Gastroesophageal sphincter (tissue), 4 donors: ENCODE results near the gene ZNF287. TPM values are rescaled to one million over a fixed set of nuclear protein-coding genes. Genes with fewer than 3 reads are reported as not detected.

Experiments used
- ATAC-seq: fragments of 150-250 bp; one replicate; pipeline ENCODE4 v1.9.1; 2016; ENCODE audit warnings: mild to moderate bottlenecking, moderate library complexity
- H3K27ac ChIP-seq, 4 donors: fragments of 200-600 bp; sonication (generic) in 3 of 4; 1 replicate in 3 of 4; 2 replicates in 1 of 4; pipeline ENCODE4 v1.5.1; 2016 to 2019
- H3K27me3 ChIP-seq: fragments of 200-600 bp; sonication (generic); one replicate; pipeline ENCODE4 v1.5.1; 2019
- H3K36me3 ChIP-seq, 2 donors: fragments of 200-600 bp; sonication (generic); one replicate each; pipeline ENCODE4 v1.5.1; 2019; ENCODE audit warnings: control low read depth in 1 of 2
- H3K4me1 ChIP-seq, 3 donors: fragments of 200-600 bp; sonication (generic); 1 replicate in 2 of 3; 2 replicates in 1 of 3; pipeline ENCODE4 v1.5.1; 2016 to 2019; ENCODE audit warnings: control low read depth in 2 of 3
- H3K4me3 ChIP-seq, 2 donors: fragments of 200-600 bp; sonication (generic); one replicate each; pipeline ENCODE4 v1.5.1; 2019; ENCODE audit warnings: mild to moderate bottlenecking in 1 of 2, moderate library complexity in 1 of 2
- H3K9me3 ChIP-seq, 3 donors: fragments of 200-600 bp; sonication (generic); one replicate each; pipeline ENCODE4 v1.5.1; 2017 to 2019; ENCODE audit warnings: control low read depth in 2 of 3
- EP300 ChIP-seq: sonication (generic); formaldehyde crosslinking; IDR thresholded peaks from one replicate; pipeline ENCODE4 v1.6.1; 2017; ENCODE audit warnings: antibody characterized with exemption, mild to moderate bottlenecking
- POLR2A ChIP-seq, 2 donors: fragments of 450-650 bp; IDR thresholded peaks; one replicate each; pipeline ENCODE4 v1.6.1; 2017; ENCODE audit warnings: antibody characterized with exemption in 2 of 2, mild to moderate bottlenecking in 2 of 2, moderate library complexity in 1 of 2
- POLR2AphosphoS5 ChIP-seq: sonication (generic); formaldehyde crosslinking; IDR thresholded peaks from one replicate; pipeline ENCODE4 v1.6.1; 2017; ENCODE audit warnings: antibody characterized with exemption
- WGBS, 2 donors: methylation state at CpG; one replicate each; pipeline ENCODE4 v1.1.5; 2018; ENCODE audit warnings: low coverage in 1 of 2; 5-methylcytosine and 5-hydroxymethylcytosine counted together
- total RNA-seq, 4 donors: library from RNA; depleted of rRNA; stranded (reverse); fragments of >200 nt; gene quantifications; one replicate each; pipeline ENCODE4 v1.1.0, GENCODE V29; 2016
- TF ChIP-seq, protein P1 (sequence below), 4 experiments: fragments of 200-600 bp in 2 of 4; fragments of 450-650 bp in 2 of 4; sonication (generic) in 1 of 4; IDR thresholded peaks; one replicate each; pipeline ENCODE4 v1.5.1; 2017 to 2019; ENCODE audit warnings: antibody characterized with exemption in 4 of 4, mild to moderate bottlenecking in 2 of 4, moderate library complexity in 2 of 4

The ZNF287 gene
- total RNA-seq, 4 donors from 2014 or later = 6.7 to 11.9 (median 9.3) TPM

DNA sequence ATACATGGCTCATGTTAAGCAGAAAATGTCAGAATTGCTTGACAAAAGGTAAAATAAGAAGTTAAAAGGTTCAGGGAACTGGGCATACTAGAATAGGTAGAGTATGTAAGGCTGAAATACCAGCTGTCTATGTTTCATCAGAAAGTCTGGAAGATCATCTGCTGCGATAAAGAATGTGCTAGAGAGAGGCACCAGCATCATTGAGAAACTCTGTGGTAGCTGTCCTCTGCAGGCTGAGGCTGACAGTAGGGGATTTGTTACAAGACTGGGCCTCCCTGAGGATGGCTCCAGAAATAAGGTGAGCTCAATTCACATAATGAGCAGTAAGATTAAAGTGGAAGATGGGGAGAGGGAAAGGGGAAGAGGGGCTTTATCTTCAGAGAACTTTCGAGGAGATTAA, 4.5 kb upstream of the ZNF287 start:
- H3K4me3 ChIP-seq = no peak overlapping the region
- TF ChIP-seq, protein P1, sequence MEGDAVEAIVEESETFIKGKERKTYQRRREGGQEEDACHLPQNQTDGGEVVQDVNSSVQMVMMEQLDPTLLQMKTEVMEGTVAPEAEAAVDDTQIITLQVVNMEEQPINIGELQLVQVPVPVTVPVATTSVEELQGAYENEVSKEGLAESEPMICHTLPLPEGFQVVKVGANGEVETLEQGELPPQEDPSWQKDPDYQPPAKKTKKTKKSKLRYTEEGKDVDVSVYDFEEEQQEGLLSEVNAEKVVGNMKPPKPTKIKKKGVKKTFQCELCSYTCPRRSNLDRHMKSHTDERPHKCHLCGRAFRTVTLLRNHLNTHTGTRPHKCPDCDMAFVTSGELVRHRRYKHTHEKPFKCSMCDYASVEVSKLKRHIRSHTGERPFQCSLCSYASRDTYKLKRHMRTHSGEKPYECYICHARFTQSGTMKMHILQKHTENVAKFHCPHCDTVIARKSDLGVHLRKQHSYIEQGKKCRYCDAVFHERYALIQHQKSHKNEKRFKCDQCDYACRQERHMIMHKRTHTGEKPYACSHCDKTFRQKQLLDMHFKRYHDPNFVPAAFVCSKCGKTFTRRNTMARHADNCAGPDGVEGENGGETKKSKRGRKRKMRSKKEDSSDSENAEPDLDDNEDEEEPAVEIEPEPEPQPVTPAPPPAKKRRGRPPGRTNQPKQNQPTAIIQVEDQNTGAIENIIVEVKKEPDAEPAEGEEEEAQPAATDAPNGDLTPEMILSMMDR (IDR thresholded peaks at IDR 0.05) = no peak
- TF ChIP-seq POLR2A (IDR thresholded peaks at IDR 0.05) (no peak), EP300 (no peak), POLR2AphosphoS5 (no peak)
- H3K27ac ChIP-seq = no peak overlapping the region
- peaks cover 13% of the 10 kb centered on the region for H3K27me3 ChIP-seq
- no peaks in the 10 kb centered on the region for H3K9me3 ChIP-seq
- H3K4me1 ChIP-seq = peaks cover 0 to 10% (median 1%) of the 10 kb centered on the region in 3 donors
- WGBS, 2 donors = 74 to 82% methylated on average over 2 of the region's 2 CpGs
- ATAC-seq = no peak
- no peaks in the 10 kb centered on the region for H3K36me3 ChIP-seq

DNA sequence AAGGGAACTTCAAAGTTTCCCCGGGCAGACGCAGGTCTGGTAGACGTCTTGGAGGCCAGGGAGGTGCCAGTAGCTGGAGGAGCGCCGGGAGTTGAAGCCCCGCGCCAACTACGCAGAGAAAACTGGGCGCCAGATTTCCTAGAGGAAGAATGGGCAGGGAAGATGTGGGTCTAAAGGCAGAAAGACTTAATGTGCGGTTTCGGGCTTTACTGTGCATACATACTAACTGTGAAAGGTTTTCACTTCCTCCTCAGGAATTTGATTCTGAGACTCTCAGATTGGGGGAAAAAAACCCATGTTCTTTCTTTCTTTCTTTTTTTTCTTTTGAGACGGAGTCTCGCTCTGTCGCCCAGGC, 331 bp upstream of the ZNF287 start:
- no peaks in the 10 kb centered on the region for H3K27me3 ChIP-seq
- H3K4me1 ChIP-seq = peaks cover 0 to 19% (median 5%) of the 10 kb centered on the region in 3 donors
- ATAC-seq = no peak
- no peaks in the 10 kb centered on the region for H3K9me3 ChIP-seq
- TF ChIP-seq EP300 (no peak), POLR2A (IDR thresholded peaks at IDR 0.05) (no peak), POLR2AphosphoS5 (no peak)
- TF ChIP-seq, protein P1 (IDR thresholded peaks at IDR 0.05) = no peak
- WGBS, 2 donors = 43 to 47% methylated on average over 6 of the region's 14 CpGs
- H3K36me3 ChIP-seq = peaks cover 0 to 19% of the 10 kb centered on the region in 2 donors
- H3K27ac ChIP-seq = peak overlapping the region in 3 of 4 donors; percentile 80 to 88 (median 87)
- peak overlapping the region; percentile 48 to 85 for H3K4me3 ChIP-seq

DNA sequence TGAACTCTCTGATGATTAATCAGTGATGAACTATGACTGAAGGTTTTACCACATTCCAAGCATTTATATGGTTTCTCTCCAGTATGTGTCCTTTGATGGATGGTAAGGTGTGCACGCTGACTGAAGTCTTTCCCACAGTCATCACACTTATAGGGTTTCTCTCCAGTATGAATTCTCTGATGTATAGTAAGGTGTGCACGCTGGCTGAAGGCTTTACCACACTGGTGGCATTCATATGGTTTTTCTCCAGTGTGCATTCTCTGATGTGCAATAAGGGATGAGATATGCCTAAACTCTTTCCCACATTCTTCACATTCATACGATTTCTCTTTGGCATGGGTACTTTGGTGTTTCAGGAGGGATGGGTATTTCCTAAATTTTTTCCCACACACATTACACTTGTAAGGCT, 16.4 kb downstream of the ZNF287 start:
- TF ChIP-seq POLR2AphosphoS5 (no peak), POLR2A (IDR thresholded peaks at IDR 0.05) (no peak), EP300 (no peak)
- TF ChIP-seq, protein P1 (IDR thresholded peaks at IDR 0.05) = no peak
- Histone ChIP-seq H3K9me3 (peaks cover 0 to 100% (median 14%) of the 10 kb centered on the region in 3 donors), H3K27me3 (no peaks in the 10 kb centered on the region), H3K36me3 (peaks cover 9 to 59% of the 10 kb centered on the region in 2 donors), H3K4me1 (no peaks in the 10 kb centered on the region), H3K27ac (no peak overlapping the region), H3K4me3 (no peak overlapping the region)
- 94 to 97% methylated on average over 3 of the region's 3 CpGs for WGBS, 2 donors
- no peak for ATAC-seq

DNA sequence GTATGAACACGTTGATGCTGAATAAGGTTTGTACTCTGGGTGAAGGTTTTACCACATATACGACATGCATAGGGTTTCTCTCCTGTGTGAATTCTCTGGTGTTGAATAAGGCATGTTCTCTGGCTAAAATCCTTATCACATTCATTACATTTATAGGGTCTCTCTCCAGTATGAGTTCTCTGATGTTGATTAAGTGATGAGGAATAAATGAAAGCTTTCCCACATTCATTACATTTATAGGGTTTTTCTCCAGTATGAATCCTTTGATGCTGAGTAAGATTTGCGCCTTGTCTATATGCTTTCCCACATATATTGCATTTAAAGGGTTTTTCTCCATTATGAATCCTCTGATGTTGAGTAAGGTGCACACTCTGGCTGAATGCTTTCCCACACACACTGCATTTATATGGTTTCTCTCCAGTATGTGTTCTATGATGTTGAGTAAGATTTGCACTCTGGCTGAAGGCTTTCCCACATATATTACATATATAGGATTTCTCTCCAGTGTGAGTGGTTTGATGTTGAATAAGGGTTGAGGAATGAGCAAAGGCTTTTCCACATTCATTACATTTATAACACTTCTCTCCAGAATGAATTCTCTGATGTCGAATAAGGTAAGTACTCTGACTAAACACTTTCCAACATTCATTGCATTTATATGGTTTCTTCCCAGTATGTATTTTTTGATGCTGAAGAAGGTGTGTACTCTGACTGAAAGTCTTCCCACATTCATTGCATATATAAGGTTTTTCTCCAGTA, 16.9 kb downstream of the ZNF287 start:
- WGBS, 2 donors = 85 to 92% methylated on average over 4 of the region's 4 CpGs
- TF ChIP-seq POLR2A (IDR thresholded peaks at IDR 0.05) (no peak), EP300 (no peak), POLR2AphosphoS5 (no peak)
- TF ChIP-seq, protein P1 (IDR thresholded peaks at IDR 0.05) = no peak
- no peak overlapping the region for H3K27ac ChIP-seq
- H3K27me3 ChIP-seq = no peaks in the 10 kb centered on the region
- ATAC-seq = no peak
- no peaks in the 10 kb centered on the region for H3K4me1 ChIP-seq
- H3K9me3 ChIP-seq = peaks cover 0 to 100% (median 14%) of the 10 kb centered on the region in 3 donors
- no peak overlapping the region for H3K4me3 ChIP-seq
- H3K36me3 ChIP-seq = peaks cover 9 to 54% of the 10 kb centered on the region in 2 donors

DNA sequence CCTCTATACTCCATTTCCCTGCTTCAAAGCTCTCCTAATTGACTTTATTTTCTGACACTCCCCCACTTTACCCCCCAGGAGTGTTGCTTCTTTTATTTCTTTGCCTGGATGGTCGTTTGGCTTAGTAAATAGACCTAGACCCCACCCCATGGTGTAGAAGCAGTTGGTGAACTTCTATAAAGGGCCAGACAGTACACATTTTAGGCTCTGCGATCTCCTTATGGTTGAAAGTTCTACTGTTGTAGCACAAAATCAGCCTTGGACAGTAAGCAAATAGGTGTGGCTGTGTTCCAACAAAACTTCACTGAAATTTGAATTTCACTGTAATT, 31.9 kb downstream of the ZNF287 start:
- no peaks in the 10 kb centered on the region for H3K9me3 ChIP-seq
- H3K4me3 ChIP-seq = no peak overlapping the region
- no peaks in the 10 kb centered on the region for H3K36me3 ChIP-seq
- H3K27ac ChIP-seq = peak overlapping the region in 2 of 4 donors; percentile 96
- H3K27me3 ChIP-seq = peaks cover 7% of the 10 kb centered on the region
- 50% methylated on average over 2 of the region's 2 CpGs for WGBS, 2 donors
- TF ChIP-seq, protein P1 (IDR thresholded peaks at IDR 0.05) = peak in 1 of 4 experiments; percentile 2
- TF ChIP-seq POLR2AphosphoS5 = no peak
- H3K4me1 ChIP-seq = peaks cover 0 to 19% (median 0%) of the 10 kb centered on the region in 3 donors
- ATAC-seq = no peak
